ENCODE data around the gene NKX6-2.

NKX6-2 gene

DNA sequence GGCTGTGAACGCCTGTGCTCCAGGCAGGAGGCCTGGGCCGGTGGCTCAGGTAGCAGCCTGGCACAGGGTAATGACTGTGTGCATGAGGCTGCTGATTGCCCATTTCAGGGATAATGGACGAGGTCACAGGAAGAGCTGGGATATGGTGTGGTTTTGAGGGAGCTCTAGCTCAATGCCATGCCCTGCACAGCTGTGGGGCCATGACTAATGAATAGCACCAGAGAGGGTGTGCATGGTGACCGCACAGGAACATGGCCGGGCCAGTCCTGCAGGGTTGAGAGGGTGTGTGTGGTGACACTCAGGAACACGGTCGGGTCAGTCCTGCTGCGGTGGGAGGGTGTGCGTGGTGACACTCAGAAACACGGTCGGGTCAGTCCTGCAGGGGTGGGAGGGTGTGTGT is 21.8 kb downstream of the NKX6-2 start:
- no peak overlapping the region for H3K27ac Mint-ChIP-seq (ENCODE audit: low read depth)
- H3K27me3 Mint-ChIP-seq, result no peaks in the 10 kb centered on the region
- DNase-seq (ENCODE audit: low spot score in 2 of 2) (no peak), ATAC-seq (replicated peaks; ENCODE audit: extremely low read depth, poor library complexity, severe bottlenecking) (no peak)
- H3K36me3 Mint-ChIP-seq (ENCODE audit: insufficient read depth), result peaks cover 5% of the 10 kb centered on the region
- no peaks in the 10 kb centered on the region for H3K9me3 Mint-ChIP-seq
- H3K4me1 Mint-ChIP-seq, result peaks cover 5% of the 10 kb centered on the region
- no peak overlapping the region for H3K4me3 Mint-ChIP-seq

DNA sequence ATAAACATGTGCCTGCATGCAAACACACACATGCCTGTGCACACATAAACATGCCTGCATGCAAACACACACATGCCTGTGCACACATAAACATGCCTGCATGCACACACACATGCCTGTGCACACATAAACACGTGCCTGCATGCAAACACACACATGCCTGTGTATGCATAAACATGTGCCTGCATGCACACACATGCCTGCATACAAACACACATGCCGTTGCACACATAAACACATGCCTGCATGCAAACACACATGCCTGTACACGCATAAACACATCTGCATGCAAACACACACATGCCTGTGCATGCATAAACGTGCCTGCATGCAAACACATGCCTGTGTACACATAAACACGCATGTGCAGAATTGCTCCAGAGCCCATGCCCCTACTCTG is 22.4 kb downstream of the NKX6-2 start:
- Mint-ChIP-seq H3K9me3 (no peaks in the 10 kb centered on the region), H3K27ac (ENCODE audit: low read depth) (no peak overlapping the region), H3K4me3 (no peak overlapping the region), H3K4me1 (peaks cover 5% of the 10 kb centered on the region), H3K36me3 (ENCODE audit: insufficient read depth) (peaks cover 5% of the 10 kb centered on the region), H3K27me3 (no peaks in the 10 kb centered on the region)
- DNase-seq (ENCODE audit: low spot score in 2 of 2) (no peak), ATAC-seq (replicated peaks; ENCODE audit: extremely low read depth, poor library complexity, severe bottlenecking) (no peak)

GRCh38 chr10:132762267-132762666 is 23.7 kb downstream of the NKX6-2 start:
- H3K4me1 Mint-ChIP-seq, result peaks cover 5% of the 10 kb centered on the region

GRCh38 chr10:132761395-132762060 is 24.4 kb downstream of the NKX6-2 start:
- Mint-ChIP-seq H3K27me3 (no peaks in the 10 kb centered on the region), H3K27ac (ENCODE audit: low read depth) (no peak overlapping the region), H3K4me3 (no peak overlapping the region), H3K9me3 (no peaks in the 10 kb centered on the region), H3K4me1 (peaks cover 5% of the 10 kb centered on the region), H3K36me3 (ENCODE audit: insufficient read depth) (peaks cover 4% of the 10 kb centered on the region)
- ATAC-seq (replicated peaks; ENCODE audit: extremely low read depth, poor library complexity, severe bottlenecking) (no peak), DNase-seq (ENCODE audit: low spot score in 2 of 2) (no peak)

More at GRCh38 chr10:132762267-132762666, 23.7 kb downstream of the NKX6-2 start:
- DNase-seq (ENCODE audit: low spot score in 2 of 2) (no peak), ATAC-seq (replicated peaks; ENCODE audit: extremely low read depth, poor library complexity, severe bottlenecking) (no peak)
- Mint-ChIP-seq H3K4me3 (no peak overlapping the region), H3K27ac (ENCODE audit: low read depth) (no peak overlapping the region), H3K27me3 (no peaks in the 10 kb centered on the region), H3K9me3 (no peaks in the 10 kb centered on the region), H3K36me3 (ENCODE audit: insufficient read depth) (peaks cover 4% of the 10 kb centered on the region)

GRCh38 chr10:132758865-132759264 is 27.1 kb downstream of the NKX6-2 start:
- Mint-ChIP-seq H3K9me3 (peaks cover 6% of the 10 kb centered on the region), H3K27ac (ENCODE audit: low read depth) (no peak overlapping the region), H3K4me1 (peaks cover under 1% of the 10 kb centered on the region), H3K27me3 (no peaks in the 10 kb centered on the region), H3K36me3 (ENCODE audit: insufficient read depth) (no peaks in the 10 kb centered on the region), H3K4me3 (no peak overlapping the region)
- DNase-seq (ENCODE audit: low spot score in 2 of 2) (no peak), ATAC-seq (replicated peaks; ENCODE audit: extremely low read depth, poor library complexity, severe bottlenecking) (no peak)

DNA sequence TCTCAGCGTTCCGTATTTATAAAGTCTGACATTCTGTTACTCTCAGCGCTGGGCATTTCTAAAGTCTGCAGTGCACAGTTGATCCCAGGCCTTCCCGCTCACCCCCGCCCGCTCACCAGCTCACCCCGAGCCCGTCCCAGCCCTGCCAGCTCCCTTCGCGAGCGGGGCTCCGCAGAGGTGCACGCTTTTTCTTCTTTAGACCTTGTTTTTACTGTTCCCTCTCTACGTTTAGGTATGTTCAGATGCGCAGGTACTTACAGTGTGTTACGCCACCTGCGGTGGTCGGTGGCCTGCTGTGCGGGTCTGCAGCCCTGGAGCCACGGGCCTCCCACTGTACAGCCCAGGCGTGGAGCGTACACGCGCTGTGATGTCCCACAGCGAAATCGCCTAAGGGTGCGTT is 28.8 kb downstream of the NKX6-2 start:
- peaks cover 6% of the 10 kb centered on the region for H3K9me3 Mint-ChIP-seq
- H3K4me3 Mint-ChIP-seq, result no peak overlapping the region
- no peak overlapping the region for H3K27ac Mint-ChIP-seq (ENCODE audit: low read depth)
- H3K27me3 Mint-ChIP-seq, result no peaks in the 10 kb centered on the region
- no peak for ATAC-seq (replicated peaks; ENCODE audit: extremely low read depth, poor library complexity, severe bottlenecking)
- DNase-seq (ENCODE audit: low spot score in 2 of 2), result no peak
- H3K4me1 Mint-ChIP-seq, result no peaks in the 10 kb centered on the region
- H3K36me3 Mint-ChIP-seq (ENCODE audit: insufficient read depth), result no peaks in the 10 kb centered on the region

DNA sequence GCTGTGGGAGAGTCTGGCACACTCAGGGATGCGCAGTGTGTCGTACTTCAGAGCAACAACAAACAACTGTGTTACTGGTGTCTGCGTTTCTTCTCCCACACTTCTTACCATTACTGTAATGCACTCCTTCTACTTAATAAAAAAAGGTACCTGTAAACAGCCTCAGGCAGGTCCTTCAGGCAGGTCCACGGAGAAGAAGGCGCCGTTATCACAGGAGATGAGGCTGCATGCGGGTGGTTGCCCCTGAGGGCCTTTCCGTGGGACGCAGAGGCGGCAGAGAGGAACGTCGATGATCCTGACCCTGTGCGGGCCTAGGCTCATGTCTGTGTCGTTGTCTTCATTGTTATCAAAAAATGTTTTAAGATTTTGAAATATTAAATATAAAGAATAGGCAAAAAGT is 29.4 kb downstream of the NKX6-2 start:
- Mint-ChIP-seq H3K4me3 (no peak overlapping the region), H3K27ac (ENCODE audit: low read depth) (no peak overlapping the region), H3K27me3 (no peaks in the 10 kb centered on the region), H3K4me1 (no peaks in the 10 kb centered on the region), H3K9me3 (peaks cover 6% of the 10 kb centered on the region), H3K36me3 (ENCODE audit: insufficient read depth) (no peaks in the 10 kb centered on the region)
- DNase-seq (ENCODE audit: low spot score in 2 of 2) (no peak), ATAC-seq (replicated peaks; ENCODE audit: extremely low read depth, poor library complexity, severe bottlenecking) (no peak)

GRCh38 chr10:132755166-132755711 is 30.7 kb downstream of the NKX6-2 start:
- Mint-ChIP-seq H3K36me3 (ENCODE audit: insufficient read depth) (no peaks in the 10 kb centered on the region), H3K9me3 (peaks cover 6% of the 10 kb centered on the region), H3K27ac (ENCODE audit: low read depth) (no peak overlapping the region), H3K4me1 (no peaks in the 10 kb centered on the region), H3K27me3 (no peaks in the 10 kb centered on the region), H3K4me3 (no peak overlapping the region)
- no peak for ATAC-seq (replicated peaks; ENCODE audit: extremely low read depth, poor library complexity, severe bottlenecking)
- no peak for DNase-seq (ENCODE audit: low spot score in 2 of 2)

DNA sequence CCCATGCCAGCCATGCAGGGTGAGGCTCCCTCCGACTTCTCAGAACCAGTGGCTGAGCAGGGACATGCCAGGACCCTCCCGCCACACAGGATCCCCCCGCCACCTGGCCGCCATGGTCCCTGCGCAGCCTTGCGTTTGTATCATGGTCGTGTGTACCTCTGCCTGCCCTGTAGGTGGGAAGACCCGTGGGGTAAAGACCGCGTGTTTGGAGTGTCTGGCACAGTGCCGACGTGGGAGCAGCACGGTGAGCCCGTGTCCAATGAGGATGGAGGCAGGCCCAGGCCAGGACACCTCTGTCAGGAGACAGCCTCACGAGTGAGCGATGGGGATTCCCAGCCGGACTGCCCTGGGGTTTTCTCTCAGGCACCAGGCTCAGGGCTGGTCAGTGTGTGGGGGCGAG is 31.9 kb downstream of the NKX6-2 start:
- Mint-ChIP-seq H3K4me3 (no peak overlapping the region), H3K27me3 (no peaks in the 10 kb centered on the region), H3K9me3 (peaks cover 6% of the 10 kb centered on the region), H3K36me3 (ENCODE audit: insufficient read depth) (no peaks in the 10 kb centered on the region), H3K4me1 (no peaks in the 10 kb centered on the region), H3K27ac (ENCODE audit: low read depth) (no peak overlapping the region)
- no peak for ATAC-seq (replicated peaks; ENCODE audit: extremely low read depth, poor library complexity, severe bottlenecking)
- no peak for DNase-seq (ENCODE audit: low spot score in 2 of 2)

DNA sequence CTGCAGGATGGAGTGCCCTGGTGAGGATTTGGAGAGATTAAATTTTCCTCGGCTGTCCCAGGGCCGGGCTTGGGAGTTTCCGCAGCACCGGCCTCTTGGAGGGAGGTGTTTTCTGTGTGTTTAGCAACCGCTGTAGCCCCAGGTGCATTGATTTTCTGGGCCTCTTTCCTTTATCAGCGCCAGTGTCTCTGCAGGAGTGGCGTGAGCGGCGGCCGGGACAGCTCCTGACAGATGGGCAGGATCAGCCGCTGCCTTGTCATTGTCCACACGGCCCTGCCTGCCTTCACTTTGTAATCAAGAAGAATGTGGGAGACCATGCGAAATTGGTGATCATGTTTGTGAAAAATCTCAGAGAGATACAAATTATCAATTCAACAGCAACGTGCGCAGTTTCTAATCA is 32.4 kb downstream of the NKX6-2 start:
- no peak overlapping the region for H3K4me3 Mint-ChIP-seq
- H3K4me1 Mint-ChIP-seq, result no peaks in the 10 kb centered on the region
- DNase-seq (ENCODE audit: low spot score in 2 of 2) (no peak), ATAC-seq (replicated peaks; ENCODE audit: extremely low read depth, poor library complexity, severe bottlenecking) (no peak)
- no peaks in the 10 kb centered on the region for H3K27me3 Mint-ChIP-seq
- H3K27ac Mint-ChIP-seq (ENCODE audit: low read depth), result no peak overlapping the region
- H3K36me3 Mint-ChIP-seq (ENCODE audit: insufficient read depth), result no peaks in the 10 kb centered on the region
- H3K9me3 Mint-ChIP-seq, result peaks cover 6% of the 10 kb centered on the region

DNA sequence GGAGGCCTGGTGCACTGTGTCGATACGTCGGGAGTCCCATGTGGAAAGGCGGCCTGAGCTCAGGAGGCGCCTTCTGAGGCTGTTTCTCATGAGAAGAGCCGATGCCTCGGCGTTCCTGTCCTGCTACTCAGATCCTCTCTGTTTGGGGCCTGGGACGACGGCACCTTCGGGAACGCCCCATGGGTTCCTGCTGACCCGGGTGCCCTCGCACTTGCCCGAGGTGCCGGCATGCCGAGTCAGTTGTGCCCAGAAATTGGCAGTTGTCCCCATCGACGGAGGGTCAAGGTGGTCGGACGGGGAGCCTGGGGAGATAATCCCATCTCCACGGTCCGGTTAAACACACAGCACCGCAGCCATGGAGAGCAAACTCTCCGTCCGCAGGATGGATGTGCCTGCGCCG is 33.0 kb downstream of the NKX6-2 start:
- ATAC-seq (replicated peaks; ENCODE audit: extremely low read depth, poor library complexity, severe bottlenecking), result no peak
- Mint-ChIP-seq H3K27me3 (no peaks in the 10 kb centered on the region), H3K9me3 (peaks cover 6% of the 10 kb centered on the region), H3K27ac (ENCODE audit: low read depth) (no peak overlapping the region), H3K36me3 (ENCODE audit: insufficient read depth) (no peaks in the 10 kb centered on the region), H3K4me3 (no peak overlapping the region), H3K4me1 (no peaks in the 10 kb centered on the region)
- no peak for DNase-seq (ENCODE audit: low spot score in 2 of 2)

- DNase-seq (ENCODE audit: low spot score in 2 of 2) (no peak), ATAC-seq (replicated peaks; ENCODE audit: extremely low read depth, poor library complexity, severe bottlenecking) (no peak)
- Mint-ChIP-seq H3K4me1 (no peaks in the 10 kb centered on the region), H3K27ac (ENCODE audit: low read depth) (no peak overlapping the region), H3K4me3 (no peak overlapping the region), H3K36me3 (ENCODE audit: insufficient read depth) (no peaks in the 10 kb centered on the region), H3K27me3 (no peaks in the 10 kb centered on the region), H3K9me3 (peaks cover 6% of the 10 kb centered on the region)
Observed at GRCh38 chr10:132752378-132752777, 33.6 kb downstream of the NKX6-2 start.

GRCh38 chr10:132750936-132751335 is 35.0 kb downstream of the NKX6-2 start:
- H3K4me3 Mint-ChIP-seq, result no peak overlapping the region
- no peak overlapping the region for H3K27ac Mint-ChIP-seq (ENCODE audit: low read depth)
- DNase-seq (ENCODE audit: low spot score in 2 of 2) (no peak), ATAC-seq (replicated peaks; ENCODE audit: extremely low read depth, poor library complexity, severe bottlenecking) (no peak)
- H3K36me3 Mint-ChIP-seq (ENCODE audit: insufficient read depth), result no peaks in the 10 kb centered on the region
- H3K4me1 Mint-ChIP-seq, result no peaks in the 10 kb centered on the region
- no peaks in the 10 kb centered on the region for H3K27me3 Mint-ChIP-seq
- peaks cover 6% of the 10 kb centered on the region for H3K9me3 Mint-ChIP-seq
